Fibroblast of lung (primary cell): ENCODE data around the gene PMM2. TPM values are rescaled to one million over a fixed set of nuclear protein-coding genes. Genes with fewer than 3 reads are reported as not detected.

Source experiments
- DNase-seq, 2 donors: peaks; one replicate each; pipeline versions ENCODE4 v3.0.0 to v3.0.0-alpha.2; 2010; ENCODE audit warnings: low read depth in 2 of 2
- H2AFZ ChIP-seq: 2 replicates; pipeline ENCODE4 v1.5.1; 2012; ENCODE audit warnings: low read length, control low read depth, inconsistent platforms
- H3K27ac ChIP-seq: 2 replicates; pipeline ENCODE4 v1.5.1; 2011; ENCODE audit warnings: low read length, control low read depth; ENCODE audit not compliant: insufficient read depth
- H3K27me3 ChIP-seq: 2 replicates; pipeline ENCODE4 v1.5.1; 2011; ENCODE audit warnings: mild to moderate bottlenecking, low read length; ENCODE audit not compliant: control insufficient read depth, insufficient read depth
- H3K36me3 ChIP-seq: 2 replicates; pipeline ENCODE4 v1.5.1; 2011; ENCODE audit warnings: low read length; ENCODE audit not compliant: control insufficient read depth, insufficient read depth
- H3K4me1 ChIP-seq: 2 replicates; pipeline ENCODE4 v1.5.1; 2011; ENCODE audit warnings: low read length; ENCODE audit not compliant: control insufficient read depth, insufficient read depth; ENCODE audit errors: extremely low read depth
- H3K4me2 ChIP-seq: 2 replicates; pipeline ENCODE4 v1.5.1; 2011; ENCODE audit warnings: low read length, control low read depth; ENCODE audit not compliant: insufficient read depth; ENCODE audit errors: extremely low read depth
- H3K4me3 ChIP-seq, 4 experiments: fragments of 200-600 bp in 1 of 4; sonication (generic) in 1 of 4; replicated peaks in 1 of 4; 2 replicates each; pipeline ENCODE4 v1.5.1; 2011 to 2016; ENCODE audit warnings: low read length in 4 of 4, low read depth in 3 of 4, mild to moderate bottlenecking in 3 of 4, control low read depth in 2 of 4, inconsistent platforms in 1 of 4, mixed read lengths in 1 of 4; ENCODE audit not compliant: insufficient read depth in 1 of 4; ENCODE audit errors: control extremely low read depth in 1 of 4
- H3K79me2 ChIP-seq: 2 replicates; pipeline ENCODE4 v1.5.1; 2012; ENCODE audit warnings: mild to moderate bottlenecking, low read length, inconsistent platforms; ENCODE audit not compliant: control insufficient read depth, insufficient read depth
- H3K9ac ChIP-seq: 2 replicates; pipeline ENCODE4 v1.5.1; 2011; ENCODE audit warnings: mild to moderate bottlenecking, low read length, control low read depth; ENCODE audit not compliant: insufficient read depth
- H3K9me3 ChIP-seq: 2 replicates; pipeline ENCODE4 v1.5.1; 2012; ENCODE audit warnings: low read depth, low read length; ENCODE audit not compliant: control insufficient read depth, insufficient read depth
- H4K20me1 ChIP-seq: 2 replicates; pipeline ENCODE4 v1.5.1; 2011; ENCODE audit warnings: low read length; ENCODE audit not compliant: control insufficient read depth, insufficient read depth; ENCODE audit errors: extremely low read depth
- CTCF ChIP-seq, 2 donors: IDR thresholded peaks in 1 of 2; conservative IDR thresholded peaks in 1 of 2; 1 replicate in 1 of 2; 2 replicates in 1 of 2; pipeline ENCODE4 v1.5.1; 2011 to 2012; ENCODE audit warnings: low read length in 2 of 2, control low read depth in 1 of 2, inconsistent platforms in 1 of 2, low read depth in 1 of 2, mild to moderate bottlenecking in 1 of 2
- EZH2 ChIP-seq: IDR thresholded peaks from 2 replicates; pipeline ENCODE4 v1.5.1; 2012; ENCODE audit warnings: low read length, control low read depth, mild to moderate bottlenecking; ENCODE audit errors: missing control alignments
- polyA plus RNA-seq, 2 donors: library from polyadenylated mRNA; depleted of rRNA in 1 of 2; stranded (reverse) in 1 of 2; unstranded in 1 of 2; fragments of >200 nt; gene quantifications; 2 replicates each; pipeline ENCODE4 v1.2.1, GENCODE V29; 2011 to 2012; ENCODE audit warnings: missing spikeins in 1 of 2
- total RNA-seq: library from RNA; depleted of rRNA; stranded (reverse); fragments of >200 nt; gene quantifications from 2 replicates; pipeline ENCODE4 v1.2.1, GENCODE V29; 2014

PMM2 gene
- total and polyA plus RNA-seq, 2 donors (not counting 1 experiment from before 2014, with no cell fraction given), result 19.5 to 49.3 TPM

DNA sequence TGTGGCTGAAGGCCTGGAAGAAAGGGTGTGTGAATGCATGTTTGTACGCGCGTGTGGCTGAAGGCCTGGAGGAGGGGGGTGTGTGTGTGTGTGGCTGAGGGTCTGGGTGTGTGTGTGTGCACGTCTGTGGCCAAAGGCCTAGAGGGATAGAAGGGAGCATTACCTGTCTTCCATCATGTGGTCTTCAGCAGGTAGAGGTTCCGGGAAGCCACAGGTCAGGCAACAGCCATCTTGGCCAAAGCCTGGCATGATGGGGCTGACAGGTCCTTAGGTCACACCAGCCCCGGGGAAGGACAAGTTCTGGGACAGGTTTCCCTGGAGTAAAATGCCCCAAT, 89.8 kb downstream of the PMM2 start:
- H3K36me3 ChIP-seq, result peaks cover 9% of the 10 kb centered on the region
- H3K4me3 ChIP-seq, result no peak overlapping the region
- no peaks in the 10 kb centered on the region for H4K20me1 ChIP-seq
- H3K4me2 ChIP-seq, result no peak overlapping the region
- no peak overlapping the region for H3K27ac ChIP-seq
- peaks cover 31% of the 10 kb centered on the region for H3K4me1 ChIP-seq
- no peaks in the 10 kb centered on the region for H3K27me3 ChIP-seq
- no peaks in the 10 kb centered on the region for H3K9me3 ChIP-seq
- H3K9ac ChIP-seq, result no peak overlapping the region
- no peak for TF ChIP-seq CTCF (conservative IDR thresholded peaks at IDR 0.05 in 1 of 2, IDR thresholded peaks at IDR 0.05 in 1 of 2; ENCODE audit: low read depth in 1 of 2, low read length in 2 of 2)
- TF ChIP-seq EZH2, result no peak
- no peak overlapping the region for H2AFZ ChIP-seq
- no peak for DNase-seq
- no peaks in the 10 kb centered on the region for H3K79me2 ChIP-seq

GRCh38 chr16:8887952-8888560, 90.4 kb downstream of the PMM2 start:
- H3K4me2 ChIP-seq, result no peak overlapping the region
- TF ChIP-seq CTCF (conservative IDR thresholded peaks at IDR 0.05 in 1 of 2, IDR thresholded peaks at IDR 0.05 in 1 of 2; ENCODE audit: low read depth in 1 of 2, low read length in 2 of 2), result no peak
- no peaks in the 10 kb centered on the region for H4K20me1 ChIP-seq
- no peaks in the 10 kb centered on the region for H3K27me3 ChIP-seq
- H3K36me3 ChIP-seq, result peaks cover 9% of the 10 kb centered on the region
- H3K9ac ChIP-seq, result no peak overlapping the region
- H3K4me1 ChIP-seq, result peaks cover 31% of the 10 kb centered on the region
- H2AFZ ChIP-seq, result no peak overlapping the region
- H3K79me2 ChIP-seq, result no peaks in the 10 kb centered on the region
- peak in 1 of 2 donors; percentile 67 for DNase-seq
- no peaks in the 10 kb centered on the region for H3K9me3 ChIP-seq
- no peak overlapping the region for H3K4me3 ChIP-seq
- no peak overlapping the region for H3K27ac ChIP-seq

GRCh38 chr16:8888951-8889892, 91.6 kb downstream of the PMM2 start:
- Histone ChIP-seq H3K27ac (no peak overlapping the region), H3K27me3 (no peaks in the 10 kb centered on the region), H3K9ac (no peak overlapping the region), H3K4me1 (peaks cover 29% of the 10 kb centered on the region), H3K4me3 (no peak overlapping the region), H3K9me3 (no peaks in the 10 kb centered on the region), H2AFZ (no peak overlapping the region), H4K20me1 (no peaks in the 10 kb centered on the region), H3K79me2 (no peaks in the 10 kb centered on the region), H3K4me2 (no peak overlapping the region), H3K36me3 (peaks cover 15% of the 10 kb centered on the region)
- no peak for TF ChIP-seq EZH2
- TF ChIP-seq CTCF (conservative IDR thresholded peaks at IDR 0.05 in 1 of 2, IDR thresholded peaks at IDR 0.05 in 1 of 2; ENCODE audit: low read depth in 1 of 2, low read length in 2 of 2), result no peak
- no peak for DNase-seq
